ENCODE measurements around the gene ATP5F1C. TPM values are rescaled to one million over a fixed set of nuclear protein-coding genes. Genes with fewer than 3 reads are reported as not detected.

The ATP5F1C gene
- total RNA-seq, 2 donors from 2014 or later, result 248 to 287 TPM

GRCh38 chr10:7834262-7834661 lies 46.3 kb downstream of the ATP5F1C start:
- Histone ChIP-seq H3K27me3 (ENCODE audit: control insufficient read depth, insufficient read depth, low read length, poor library complexity, severe bottlenecking) (no peaks in the 10 kb centered on the region), H3K9me3 (ENCODE audit: control insufficient read depth, low read length) (no peaks in the 10 kb centered on the region), H3K4me3 (ENCODE audit: low read length) (no peak overlapping the region), H3K4me1 (ENCODE audit: control insufficient read depth, insufficient read depth, low read length) (no peaks in the 10 kb centered on the region), H3K36me3 (ENCODE audit: control insufficient read depth, insufficient read depth, low read length) (no peaks in the 10 kb centered on the region), H3K27ac (ENCODE audit: low read depth, low read length) (no peak overlapping the region), H3K9ac (ENCODE audit: extremely low read depth, low read length, poor library complexity, severe bottlenecking) (no peak overlapping the region)
- TF ChIP-seq CTCF (conservative IDR thresholded peaks at IDR 0.05), result no peak
- WGBS, 2 experiments (ENCODE audit: insufficient coverage in 1 of 2, insufficient read length in 1 of 2), result 67 to 100% methylated on average over 1 to 3 of the region's 3 CpGs
- Mint-ChIP-seq H3K4me3 (no peak overlapping the region), H3K27me3 (ENCODE audit: insufficient read depth) (no peaks in the 10 kb centered on the region), H3K27ac (no peak overlapping the region), H3K4me1 (no peaks in the 10 kb centered on the region), H3K9me3 (no peaks in the 10 kb centered on the region), H3K36me3 (ENCODE audit: low read depth) (peaks cover 15% of the 10 kb centered on the region)
- no peak for DNase-seq

GRCh38 chr10:7836571-7836970 lies 48.6 kb downstream of the ATP5F1C start:
- WGBS, 2 experiments (ENCODE audit: insufficient coverage in 1 of 2, insufficient read length in 1 of 2), result 98 to 100% methylated on average over 1 to 2 of the region's 2 CpGs
- Mint-ChIP-seq H3K4me3 (no peak overlapping the region), H3K4me1 (no peaks in the 10 kb centered on the region), H3K9me3 (no peaks in the 10 kb centered on the region), H3K36me3 (ENCODE audit: low read depth) (peaks cover 11% of the 10 kb centered on the region), H3K27me3 (ENCODE audit: insufficient read depth) (no peaks in the 10 kb centered on the region), H3K27ac (no peak overlapping the region)
- Histone ChIP-seq H3K4me3 (ENCODE audit: low read length) (no peak overlapping the region), H3K27ac (ENCODE audit: low read depth, low read length) (no peak overlapping the region), H3K36me3 (ENCODE audit: control insufficient read depth, insufficient read depth, low read length) (no peaks in the 10 kb centered on the region), H3K9ac (ENCODE audit: extremely low read depth, low read length, poor library complexity, severe bottlenecking) (no peak overlapping the region), H3K4me1 (ENCODE audit: control insufficient read depth, insufficient read depth, low read length) (no peaks in the 10 kb centered on the region), H3K9me3 (ENCODE audit: control insufficient read depth, low read length) (no peaks in the 10 kb centered on the region), H3K27me3 (ENCODE audit: control insufficient read depth, insufficient read depth, low read length, poor library complexity, severe bottlenecking) (no peaks in the 10 kb centered on the region)
- no peak for TF ChIP-seq CTCF (conservative IDR thresholded peaks at IDR 0.05)
- no peak for DNase-seq

- no CpG with 5 or more reads among the region's 1 CpG for whole genome bisulfite sequencing, 2 experiments (ENCODE audit: insufficient coverage in 1 of 2, insufficient read length in 1 of 2)
Measured at GRCh38 chr10:7846591-7846990, 58.6 kb downstream of the ATP5F1C start.

More at GRCh38 chr10:7846591-7846990, 58.6 kb downstream of the ATP5F1C start:
- H3K4me1 Mint-ChIP-seq, result peaks cover 2% of the 10 kb centered on the region
- Histone ChIP-seq H3K27me3 (ENCODE audit: control insufficient read depth, insufficient read depth, low read length, poor library complexity, severe bottlenecking) (no peaks in the 10 kb centered on the region), H3K4me3 (ENCODE audit: low read length) (no peak overlapping the region), H3K4me1 (ENCODE audit: control insufficient read depth, insufficient read depth, low read length) (no peaks in the 10 kb centered on the region), H3K9ac (ENCODE audit: extremely low read depth, low read length, poor library complexity, severe bottlenecking) (no peak overlapping the region), H3K27ac (ENCODE audit: low read depth, low read length) (no peak overlapping the region), H3K36me3 (ENCODE audit: control insufficient read depth, insufficient read depth, low read length) (no peaks in the 10 kb centered on the region), H3K9me3 (ENCODE audit: control insufficient read depth, low read length) (no peaks in the 10 kb centered on the region)
- peaks cover 4% of the 10 kb centered on the region for H3K36me3 Mint-ChIP-seq (ENCODE audit: low read depth)
- H3K9me3 Mint-ChIP-seq, result no peaks in the 10 kb centered on the region
- H3K27ac Mint-ChIP-seq, result no peak overlapping the region
- DNase-seq, result no peak
- no peak for TF ChIP-seq CTCF (conservative IDR thresholded peaks at IDR 0.05)
- no peaks in the 10 kb centered on the region for H3K27me3 Mint-ChIP-seq (ENCODE audit: insufficient read depth)
- no peak overlapping the region for H3K4me3 Mint-ChIP-seq
